GM23338 (cell line): ENCODE measurements around the gene CLASRP. TPM values are rescaled to one million over a fixed set of nuclear protein-coding genes. Genes with fewer than 3 reads are reported as not detected.

ENCODE experiments used
- ATAC-seq: fragments of 200-7000 bp; cut with Tn5 transposase; 3 replicates; pipeline ENCODE4 v1.9.1; 2020
- DNase-seq: peaks from one replicate; pipeline ENCODE4 v3.0.0-alpha.2; 2015; ENCODE audit warnings: low spot score
- H2AFZ ChIP-seq: fragments of 200-600 bp; sonication (generic); 2 replicates; pipeline ENCODE4 v1.8.0; 2016; ENCODE audit warnings: antibody characterized with exemption, mild to moderate bottlenecking, moderate library complexity
- H3F3A ChIP-seq: fragments of 200-600 bp; sonication (generic); replicated peaks from 2 replicates; pipeline ENCODE4 v1.8.0; 2017; ENCODE audit warnings: antibody characterized with exemption, mixed run types, low read depth
- H3K27ac ChIP-seq: fragments of 200-600 bp; sonication (generic); 2 replicates; pipeline ENCODE4 v1.6.1; 2016; ENCODE audit warnings: low read depth
- H3K27me3 ChIP-seq: fragments of 200-600 bp; sonication (generic); 2 replicates; pipeline ENCODE4 v1.8.0; 2016; ENCODE audit warnings: mild to moderate bottlenecking, mixed run types, moderate library complexity; ENCODE audit not compliant: insufficient read depth
- H3K36me3 ChIP-seq: fragments of 200-600 bp; sonication (generic); 2 replicates; pipeline ENCODE4 v1.8.0; 2016; ENCODE audit warnings: mild to moderate bottlenecking; ENCODE audit not compliant: insufficient read depth
- H3K4me1 ChIP-seq: fragments of 200-600 bp; sonication (generic); 2 replicates; pipeline ENCODE4 v1.8.0; 2016; ENCODE audit warnings: mild to moderate bottlenecking, moderate library complexity; ENCODE audit not compliant: insufficient read depth
- H3K4me2 ChIP-seq: fragments of 200-600 bp; sonication (generic); 2 replicates; pipeline ENCODE4 v1.7.1; 2017; ENCODE audit warnings: mixed run types
- H3K4me3 ChIP-seq: fragments of 200-600 bp; sonication (generic); 2 replicates; pipeline ENCODE4 v1.6.1; 2016; ENCODE audit warnings: mixed run types
- H3K79me2 ChIP-seq: fragments of 200-600 bp; sonication (generic); replicated peaks from 2 replicates; pipeline ENCODE4 v1.8.0; 2017; ENCODE audit warnings: mild to moderate bottlenecking; ENCODE audit not compliant: insufficient read depth
- H3K9me2 ChIP-seq: fragments of 200-600 bp; sonication (generic); 2 replicates; pipeline ENCODE4 v1.8.0; 2017; ENCODE audit not compliant: insufficient read depth
- H4K20me1 ChIP-seq: fragments of 200-600 bp; sonication (generic); replicated peaks from 2 replicates; pipeline ENCODE4 v1.8.0; 2017; ENCODE audit warnings: mild to moderate bottlenecking; ENCODE audit not compliant: insufficient read depth
- H3K27ac Mint-ChIP-seq: 2 replicates; pipeline ENCODE4 v1.8.0; 2020; ENCODE audit warnings: inconsistent platforms, mild to moderate bottlenecking, moderate library complexity, mixed read lengths
- H3K27me3 Mint-ChIP-seq: 3 replicates; pipeline ENCODE4 v1.8.0; 2022; ENCODE audit warnings: low read depth, mild to moderate bottlenecking, moderate library complexity, mixed read lengths, inconsistent platforms; ENCODE audit not compliant: insufficient read depth, poor library complexity
- H3K36me3 Mint-ChIP-seq: 3 replicates; pipeline ENCODE4 v1.8.0; 2021; ENCODE audit warnings: low read depth, mild to moderate bottlenecking, inconsistent platforms, moderate library complexity, mixed read lengths
- H3K4me1 Mint-ChIP-seq: 3 replicates; pipeline ENCODE4 v1.8.0; 2020; ENCODE audit warnings: mild to moderate bottlenecking, inconsistent platforms, mixed read lengths
- H3K4me3 Mint-ChIP-seq: 3 replicates; pipeline ENCODE4 v1.8.0; 2021; ENCODE audit warnings: moderate library complexity, mild to moderate bottlenecking, inconsistent platforms, mixed read lengths
- H3K9me3 Mint-ChIP-seq: 3 replicates; pipeline ENCODE4 v1.8.0; 2020; ENCODE audit warnings: moderate library complexity, mild to moderate bottlenecking, inconsistent platforms, mixed read lengths
- CREB1 ChIP-seq: fragments of 250-450 bp; sonication (Bioruptor Pico); IDR thresholded peaks from 2 replicates; pipeline ENCODE4 v1.5.0; 2020; ENCODE audit warnings: low read depth, mild to moderate bottlenecking, moderate library complexity
- ETS1 ChIP-seq: IDR thresholded peaks from 2 replicates; pipeline ENCODE4 v1.6.1; 2016; ENCODE audit warnings: antibody characterized with exemption
- EZH2 ChIP-seq: fragments of 200-600 bp; sonication (generic); IDR thresholded peaks from one replicate; pipeline ENCODE4 v1.8.0; 2017; ENCODE audit warnings: antibody characterized with exemption, mild to moderate bottlenecking, low read depth; ENCODE audit not compliant: unreplicated experiment
- EZH2phosphoT487 ChIP-seq: fragments of 200-600 bp; sonication (generic); IDR thresholded peaks from one replicate; pipeline ENCODE4 v1.8.1; 2018; ENCODE audit warnings: antibody characterized with exemption; ENCODE audit not compliant: unreplicated experiment
- JUNB ChIP-seq: IDR thresholded peaks from one replicate; pipeline ENCODE4 v1.6.1; 2016; ENCODE audit warnings: antibody characterized with exemption; ENCODE audit not compliant: unreplicated experiment
- NANOG ChIP-seq: IDR thresholded peaks from 2 replicates; pipeline ENCODE4 v1.6.1; 2016; ENCODE audit warnings: antibody characterized with exemption, borderline replicate concordance
- POLR2AphosphoS5 ChIP-seq: IDR thresholded peaks from 2 replicates; pipeline ENCODE4 v1.6.1; 2016; ENCODE audit warnings: antibody characterized with exemption, low read depth
- STAT1 ChIP-seq: IDR thresholded peaks from one replicate; pipeline ENCODE4 v1.6.1; 2016; ENCODE audit warnings: antibody characterized with exemption; ENCODE audit not compliant: unreplicated experiment
- ZNF114 ChIP-seq: fragments of 250-450 bp; sonication (Bioruptor Pico); IDR thresholded peaks from 2 replicates; pipeline ENCODE4 v1.5.0; 2020; ENCODE audit warnings: mild to moderate bottlenecking, moderate library complexity
- ZNF331 ChIP-seq: fragments of 250-450 bp; sonication (Bioruptor Pico); IDR thresholded peaks from 2 replicates; pipeline ENCODE4 v1.5.0; 2020; ENCODE audit warnings: low read depth, mild to moderate bottlenecking, moderate library complexity
- ZNF462 ChIP-seq: fragments of 250-450 bp; sonication (Bioruptor Pico); IDR thresholded peaks from 2 replicates; pipeline ENCODE4 v1.5.0; 2020; ENCODE audit warnings: mild to moderate bottlenecking, moderate library complexity
- polyA plus RNA-seq: library from polyadenylated mRNA; unstranded; fragments of >200 nt; fragmentation: Nextera tagmentation; extraction: Ambion mirVana; gene quantifications from 2 replicates; pipeline ENCODE4 v1.2.1, GENCODE V29; 2016
- total RNA-seq: library from RNA; depleted of rRNA; stranded (reverse); fragments of >200 nt; shearing (Covaris generic); gene quantifications from 2 replicates; pipeline ENCODE4 v1.2.3, GENCODE V29; 2014
- TF ChIP-seq, protein P1 (sequence below), 2 experiments: fragments of 200-600 bp in 1 of 2; sonication (generic) in 1 of 2; conservative IDR thresholded peaks; 2 replicates each; pipeline versions ENCODE4 v1.5.1 to v1.6.1; 2016 to 2017; ENCODE audit warnings: antibody characterized with exemption in 2 of 2, low read depth in 2 of 2, mild to moderate bottlenecking in 2 of 2, moderate library complexity in 1 of 2
- TF ChIP-seq, protein P2 (sequence below): IDR thresholded peaks from one replicate; pipeline ENCODE4 v1.6.1; 2018; ENCODE audit warnings: antibody characterized with exemption; ENCODE audit not compliant: unreplicated experiment

Gene CLASRP
- total and polyA plus RNA-seq, 2 experiments from 2014 or later: 27.1 to 78.7 TPM

DNA sequence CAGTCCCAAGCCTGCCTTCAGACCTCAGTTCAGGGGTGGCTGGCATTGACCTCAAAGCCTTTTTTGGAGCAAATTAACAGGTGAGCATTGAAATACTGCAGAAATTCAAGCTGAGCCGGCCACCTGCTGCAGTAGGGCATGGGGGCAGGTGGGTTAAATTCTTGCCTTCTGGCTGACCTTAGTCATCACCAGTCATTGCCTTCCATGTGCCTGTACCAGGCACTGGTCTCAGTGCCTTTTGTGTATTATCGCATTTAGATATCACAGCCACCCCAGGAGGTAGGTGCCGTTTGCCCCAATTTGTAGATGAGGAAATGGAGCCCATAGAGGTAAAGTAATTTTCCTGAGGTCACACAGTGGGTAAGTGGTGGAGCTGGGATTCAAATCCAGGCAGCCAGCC lies 61.4 kb downstream of the CLASRP start:
- Mint-ChIP-seq H3K27me3 (peaks cover 11% of the 10 kb centered on the region), H3K4me1 (peaks cover 80% of the 10 kb centered on the region), H3K4me3 (no peak overlapping the region), H3K9me3 (no peaks in the 10 kb centered on the region), H3K36me3 (peaks cover 4% of the 10 kb centered on the region; the same call in 2 of the 3 replicates), H3K27ac (0 out of 2 replicates have a peak overlapping the region, but pooled peaks have one; percentile 53)
- no peaks in the 10 kb centered on the region for H3K9me2 ChIP-seq
- peaks cover 17% of the 10 kb centered on the region; the same call in 1 of the 2 replicates for H3K4me1 ChIP-seq
- H3K4me2 ChIP-seq: no peak overlapping the region
- H3K36me3 ChIP-seq: no peaks in the 10 kb centered on the region
- H3K27ac ChIP-seq: no peak overlapping the region
- no peak for TF ChIP-seq POLR2AphosphoS5
- no peak for TF ChIP-seq NANOG
- TF ChIP-seq ZNF331: no peak
- no peak for TF ChIP-seq ETS1
- TF ChIP-seq STAT1: no peak
- TF ChIP-seq, protein P1, sequence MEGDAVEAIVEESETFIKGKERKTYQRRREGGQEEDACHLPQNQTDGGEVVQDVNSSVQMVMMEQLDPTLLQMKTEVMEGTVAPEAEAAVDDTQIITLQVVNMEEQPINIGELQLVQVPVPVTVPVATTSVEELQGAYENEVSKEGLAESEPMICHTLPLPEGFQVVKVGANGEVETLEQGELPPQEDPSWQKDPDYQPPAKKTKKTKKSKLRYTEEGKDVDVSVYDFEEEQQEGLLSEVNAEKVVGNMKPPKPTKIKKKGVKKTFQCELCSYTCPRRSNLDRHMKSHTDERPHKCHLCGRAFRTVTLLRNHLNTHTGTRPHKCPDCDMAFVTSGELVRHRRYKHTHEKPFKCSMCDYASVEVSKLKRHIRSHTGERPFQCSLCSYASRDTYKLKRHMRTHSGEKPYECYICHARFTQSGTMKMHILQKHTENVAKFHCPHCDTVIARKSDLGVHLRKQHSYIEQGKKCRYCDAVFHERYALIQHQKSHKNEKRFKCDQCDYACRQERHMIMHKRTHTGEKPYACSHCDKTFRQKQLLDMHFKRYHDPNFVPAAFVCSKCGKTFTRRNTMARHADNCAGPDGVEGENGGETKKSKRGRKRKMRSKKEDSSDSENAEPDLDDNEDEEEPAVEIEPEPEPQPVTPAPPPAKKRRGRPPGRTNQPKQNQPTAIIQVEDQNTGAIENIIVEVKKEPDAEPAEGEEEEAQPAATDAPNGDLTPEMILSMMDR (conservative IDR thresholded peaks at IDR 0.05; ENCODE audit: low read depth in 2 of 2): no peak
- TF ChIP-seq EZH2: no peak
- TF ChIP-seq, protein P2, sequence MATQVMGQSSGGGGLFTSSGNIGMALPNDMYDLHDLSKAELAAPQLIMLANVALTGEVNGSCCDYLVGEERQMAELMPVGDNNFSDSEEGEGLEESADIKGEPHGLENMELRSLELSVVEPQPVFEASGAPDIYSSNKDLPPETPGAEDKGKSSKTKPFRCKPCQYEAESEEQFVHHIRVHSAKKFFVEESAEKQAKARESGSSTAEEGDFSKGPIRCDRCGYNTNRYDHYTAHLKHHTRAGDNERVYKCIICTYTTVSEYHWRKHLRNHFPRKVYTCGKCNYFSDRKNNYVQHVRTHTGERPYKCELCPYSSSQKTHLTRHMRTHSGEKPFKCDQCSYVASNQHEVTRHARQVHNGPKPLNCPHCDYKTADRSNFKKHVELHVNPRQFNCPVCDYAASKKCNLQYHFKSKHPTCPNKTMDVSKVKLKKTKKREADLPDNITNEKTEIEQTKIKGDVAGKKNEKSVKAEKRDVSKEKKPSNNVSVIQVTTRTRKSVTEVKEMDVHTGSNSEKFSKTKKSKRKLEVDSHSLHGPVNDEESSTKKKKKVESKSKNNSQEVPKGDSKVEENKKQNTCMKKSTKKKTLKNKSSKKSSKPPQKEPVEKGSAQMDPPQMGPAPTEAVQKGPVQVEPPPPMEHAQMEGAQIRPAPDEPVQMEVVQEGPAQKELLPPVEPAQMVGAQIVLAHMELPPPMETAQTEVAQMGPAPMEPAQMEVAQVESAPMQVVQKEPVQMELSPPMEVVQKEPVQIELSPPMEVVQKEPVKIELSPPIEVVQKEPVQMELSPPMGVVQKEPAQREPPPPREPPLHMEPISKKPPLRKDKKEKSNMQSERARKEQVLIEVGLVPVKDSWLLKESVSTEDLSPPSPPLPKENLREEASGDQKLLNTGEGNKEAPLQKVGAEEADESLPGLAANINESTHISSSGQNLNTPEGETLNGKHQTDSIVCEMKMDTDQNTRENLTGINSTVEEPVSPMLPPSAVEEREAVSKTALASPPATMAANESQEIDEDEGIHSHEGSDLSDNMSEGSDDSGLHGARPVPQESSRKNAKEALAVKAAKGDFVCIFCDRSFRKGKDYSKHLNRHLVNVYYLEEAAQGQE: no peak
- no peak for TF ChIP-seq CREB1 (CRISPR knock-in tag)
- TF ChIP-seq EZH2phosphoT487: no peak
- TF ChIP-seq ZNF462 (CRISPR knock-in tag): no peak
- TF ChIP-seq ZNF114 (CRISPR knock-in tag): no peak
- no peak for TF ChIP-seq JUNB
- H3K27me3 ChIP-seq: no peaks in the 10 kb centered on the region
- H2AFZ ChIP-seq: no peak overlapping the region
- H4K20me1 ChIP-seq: peaks cover 63% of the 10 kb centered on the region
- H3K4me3 ChIP-seq: no peak overlapping the region
- peaks cover 100% of the 10 kb centered on the region for H3K79me2 ChIP-seq
- no peaks in the 10 kb centered on the region for H3F3A ChIP-seq
- no peak for DNase-seq
- ATAC-seq: no peak
